DMS79 (cell line): ENCODE measurements around the gene BCAR3.

Source experiments
- DNase-seq: peaks from one replicate; lab custom pipeline; 2025; lab: John Stamatoyannopoulos, UW

The BCAR3 gene

DNA sequence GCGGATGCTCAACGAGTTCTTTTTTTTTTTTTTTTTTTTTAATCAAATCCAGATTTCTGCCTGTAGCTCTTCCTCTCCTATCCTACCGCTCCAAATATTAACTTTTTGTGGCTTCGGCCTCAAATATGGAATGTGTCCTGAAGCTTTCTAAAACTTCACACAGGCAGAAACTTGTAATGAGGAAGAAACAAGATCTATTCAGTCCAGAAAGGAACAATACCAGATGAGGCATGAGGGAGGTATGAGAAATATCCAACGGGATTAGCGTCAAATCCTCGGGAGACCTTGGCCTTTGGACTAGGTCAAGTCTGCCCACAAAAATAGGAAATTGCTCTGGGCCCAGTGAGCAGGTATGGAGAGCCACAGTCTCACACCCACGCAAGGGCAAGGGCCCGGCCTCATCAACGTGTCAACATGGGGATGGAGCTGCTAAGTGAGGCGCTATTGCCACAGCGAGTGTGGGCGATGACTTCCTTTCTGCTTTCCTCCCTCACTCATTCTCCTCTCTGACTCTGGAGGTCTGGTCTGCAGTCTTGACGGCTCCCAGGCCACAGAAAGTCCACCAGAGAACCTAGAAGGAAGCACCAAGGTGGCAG is 66.6 kb downstream of the BCAR3 start:
- no peak for DNase-seq

DNA sequence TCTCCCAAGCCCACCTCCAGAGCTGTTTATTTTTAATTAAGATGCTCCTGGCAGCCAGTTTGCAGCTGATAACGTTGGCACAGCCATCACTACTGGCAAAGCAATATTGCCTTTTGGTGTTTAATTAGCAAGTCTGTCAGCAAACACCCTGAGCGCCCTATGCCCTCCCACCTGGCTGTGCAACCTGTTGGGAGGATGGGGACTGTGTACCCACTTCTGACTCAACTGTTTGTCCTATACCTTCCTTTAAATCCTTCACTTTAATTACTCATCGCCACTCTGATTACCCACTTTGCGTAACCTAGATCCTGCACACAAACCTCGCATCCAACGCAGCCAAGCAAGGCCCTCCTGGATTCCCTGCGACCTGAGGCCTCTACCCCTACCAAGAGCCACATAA is 67.1 kb downstream of the BCAR3 start:
- DNase-seq: no peak

DNA sequence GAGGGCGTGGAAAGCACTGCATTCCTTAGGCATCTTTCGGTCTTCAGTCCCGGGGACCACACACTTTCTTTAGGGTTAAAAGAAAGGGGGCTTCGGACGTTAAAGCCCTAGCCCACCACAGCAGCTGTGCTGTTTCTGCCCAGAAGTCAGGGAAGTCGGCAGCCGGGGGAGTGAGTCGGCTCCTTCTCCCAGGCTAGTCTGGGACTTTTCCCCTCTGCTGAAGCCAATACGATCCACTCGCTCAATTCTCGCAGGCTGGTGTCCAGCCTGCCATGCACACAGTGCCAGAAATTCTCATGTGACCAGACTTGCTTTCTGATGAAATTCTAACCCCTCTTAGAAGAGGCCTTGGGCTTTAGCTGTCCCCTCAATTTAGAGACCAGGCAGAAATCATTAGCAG is 67.7 kb downstream of the BCAR3 start:
- DNase-seq: no peak

DNA sequence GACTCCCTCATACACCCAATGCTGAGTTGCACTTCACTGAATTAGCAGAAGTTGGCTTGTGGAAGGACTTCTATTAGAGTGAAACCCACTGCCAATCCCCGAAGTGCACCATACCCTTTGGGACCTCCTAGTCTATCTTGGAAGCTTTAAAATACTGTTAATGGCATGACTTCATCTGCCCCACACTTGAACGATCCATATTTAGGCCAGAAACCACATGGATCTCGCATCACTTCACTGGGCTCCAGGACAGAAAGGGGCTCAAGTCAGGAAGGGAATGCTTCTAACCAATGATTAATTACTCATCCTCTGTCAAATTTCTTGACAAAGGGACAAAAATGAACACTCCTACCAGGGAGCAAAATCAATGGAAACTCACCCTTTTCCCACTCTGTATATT is 69.1 kb downstream of the BCAR3 start:
- DNase-seq: no peak

DNA sequence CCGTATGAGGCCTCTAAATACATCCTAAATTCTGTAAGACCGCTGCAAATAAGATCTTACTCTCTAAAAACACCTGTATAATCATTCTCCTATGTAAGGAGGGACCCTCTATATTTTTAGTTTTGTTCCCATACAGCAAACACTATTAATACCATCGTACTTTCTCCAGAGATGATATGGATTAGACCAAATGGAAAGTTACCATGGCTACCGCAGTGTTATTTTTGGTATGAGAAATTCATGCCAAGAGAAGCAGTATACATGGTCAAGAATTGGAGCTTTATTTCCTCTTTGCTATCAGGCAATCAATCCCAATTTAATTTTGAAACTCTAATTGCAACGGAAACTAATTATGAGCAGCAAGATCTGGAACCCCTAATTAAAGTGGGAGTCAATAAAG is 70.0 kb downstream of the BCAR3 start:
- no peak for DNase-seq

DNA sequence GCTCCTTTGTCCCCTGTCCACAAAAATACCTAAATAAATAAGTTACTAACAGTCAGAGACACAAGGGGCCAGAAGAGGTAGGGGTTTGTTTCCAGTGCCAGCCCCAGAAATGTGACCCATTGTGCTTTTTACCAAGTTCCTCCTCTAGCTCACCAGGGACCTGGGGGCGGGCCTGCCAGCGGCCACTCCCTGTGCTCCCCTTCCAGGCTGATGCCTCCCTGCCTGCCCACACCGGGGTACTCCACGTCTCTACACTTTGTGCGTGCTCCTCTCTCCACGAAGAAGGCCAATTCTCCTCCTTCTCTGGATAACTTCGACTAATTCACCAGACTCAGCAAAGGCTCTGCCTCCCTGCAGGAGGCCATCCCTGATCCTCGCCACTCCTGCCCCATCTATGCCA is 72.1 kb downstream of the BCAR3 start:
- no peak for DNase-seq

DNA sequence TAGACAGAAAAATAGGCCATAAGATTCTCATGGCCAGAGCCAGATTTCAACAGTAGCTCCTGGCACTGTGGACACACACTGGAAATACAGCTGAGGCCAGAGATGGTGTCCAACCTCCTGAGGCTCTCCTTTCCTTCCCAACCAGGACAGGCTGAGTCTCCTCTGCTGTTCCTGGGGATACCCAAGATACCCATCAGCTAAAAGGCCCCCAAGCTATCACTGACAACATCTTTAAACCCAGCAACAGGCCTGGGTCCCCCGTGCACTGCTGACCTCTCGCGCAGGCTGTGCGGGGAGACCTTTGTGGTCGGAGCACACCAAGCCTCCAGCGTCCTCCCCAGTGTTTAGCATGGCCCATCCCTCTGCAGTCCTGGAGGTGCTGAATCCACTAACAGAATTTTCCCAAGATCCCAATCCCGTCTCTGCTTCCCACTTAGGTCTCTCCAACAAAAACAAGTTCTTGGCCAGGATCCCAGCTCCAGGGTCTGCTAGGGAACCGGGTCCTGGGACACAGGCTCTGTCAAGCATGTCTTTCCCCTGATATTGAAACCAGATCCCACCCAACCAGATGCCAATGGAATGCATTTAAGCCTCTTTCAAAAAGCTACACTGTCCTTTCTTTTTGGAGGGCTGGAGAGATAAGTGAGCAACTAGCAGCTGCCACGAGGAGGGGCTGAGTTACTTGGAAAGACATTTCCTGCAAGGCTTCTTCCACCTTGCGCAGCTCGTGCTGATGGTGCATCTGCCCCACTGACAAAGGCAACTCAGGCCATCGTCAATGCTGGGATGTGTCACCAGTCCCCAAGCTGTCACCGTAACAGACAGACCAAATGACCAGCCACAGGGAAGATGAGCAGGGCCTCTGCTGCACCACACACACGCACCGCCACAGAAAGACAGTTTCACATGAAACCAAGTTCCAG is 73.2 kb downstream of the BCAR3 start:
- no peak for DNase-seq

DNA sequence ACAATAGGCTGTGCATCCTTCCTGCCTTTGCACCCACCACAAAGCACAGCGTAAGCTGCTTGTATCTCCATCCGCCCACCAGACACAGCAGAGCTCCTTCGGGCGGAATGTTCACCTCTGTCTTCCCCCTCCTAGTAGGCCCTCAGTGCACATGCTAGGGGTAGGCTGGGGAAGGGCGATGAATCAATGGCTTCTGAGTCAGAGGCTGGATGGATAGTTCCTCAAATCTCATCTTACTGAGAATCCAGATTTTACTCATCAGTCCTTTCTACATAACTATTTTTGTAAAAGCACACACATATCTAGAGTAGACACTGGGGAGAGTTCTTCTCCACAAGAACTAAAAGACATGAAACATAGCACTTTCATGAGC is 73.8 kb downstream of the BCAR3 start:
- no peak for DNase-seq

DNA sequence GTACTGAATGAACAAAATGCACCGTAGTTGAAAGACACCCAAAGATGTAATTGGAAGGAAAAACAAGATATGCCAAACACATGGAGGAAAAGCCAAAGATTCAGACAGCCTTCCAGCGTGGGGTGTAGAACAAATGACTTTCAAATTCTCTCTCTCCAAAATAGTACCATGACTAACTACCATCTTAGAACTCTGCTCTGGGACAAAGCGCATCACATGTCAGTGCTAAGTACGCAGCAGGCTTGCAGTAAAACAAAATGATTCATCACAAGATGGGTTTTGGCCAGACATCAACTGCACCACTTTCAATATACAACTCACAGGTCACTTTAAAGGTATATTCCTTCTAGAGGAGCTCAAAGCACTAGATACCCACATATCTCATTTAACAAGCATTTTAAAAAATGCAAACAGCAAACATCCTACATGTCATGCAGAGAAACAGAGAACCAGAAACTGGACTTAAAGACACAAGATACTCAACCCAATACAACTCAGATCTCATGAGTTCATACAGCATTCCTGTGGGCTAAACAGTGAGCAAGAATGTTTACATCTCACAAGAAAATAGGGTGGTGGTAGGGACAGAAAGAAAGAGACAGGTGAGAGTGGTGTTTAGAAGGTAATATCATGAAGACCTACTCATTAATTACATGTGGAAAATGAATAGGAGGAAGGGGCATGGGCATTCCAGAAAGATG is 75.7 kb downstream of the BCAR3 start:
- no peak for DNase-seq

DNA sequence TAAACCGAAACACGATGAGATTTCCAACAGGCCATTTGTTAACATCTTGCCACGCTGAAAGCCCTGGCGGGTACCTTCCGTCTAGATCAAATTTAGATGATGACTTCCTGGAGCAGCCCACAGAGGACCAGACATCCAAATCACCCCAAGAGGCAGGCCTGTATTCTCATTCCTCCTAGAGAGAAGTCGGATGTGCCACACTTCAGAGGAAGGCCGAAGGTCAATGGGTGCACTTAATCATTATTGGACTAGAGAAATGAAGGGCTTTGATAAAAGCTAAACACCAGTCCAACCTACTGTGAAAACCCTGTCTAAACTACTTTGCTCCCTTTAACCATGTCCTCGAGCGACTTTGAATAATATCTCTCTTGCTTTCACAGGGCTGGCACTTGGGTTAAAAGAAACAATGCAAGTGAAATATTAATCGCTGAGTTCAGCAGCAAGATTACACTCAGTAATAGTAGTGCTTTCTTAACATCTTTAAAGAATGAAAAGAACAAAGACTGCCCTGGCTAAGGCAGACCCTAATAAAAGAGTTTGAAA is 76.5 kb downstream of the BCAR3 start:
- no peak for DNase-seq

DNA sequence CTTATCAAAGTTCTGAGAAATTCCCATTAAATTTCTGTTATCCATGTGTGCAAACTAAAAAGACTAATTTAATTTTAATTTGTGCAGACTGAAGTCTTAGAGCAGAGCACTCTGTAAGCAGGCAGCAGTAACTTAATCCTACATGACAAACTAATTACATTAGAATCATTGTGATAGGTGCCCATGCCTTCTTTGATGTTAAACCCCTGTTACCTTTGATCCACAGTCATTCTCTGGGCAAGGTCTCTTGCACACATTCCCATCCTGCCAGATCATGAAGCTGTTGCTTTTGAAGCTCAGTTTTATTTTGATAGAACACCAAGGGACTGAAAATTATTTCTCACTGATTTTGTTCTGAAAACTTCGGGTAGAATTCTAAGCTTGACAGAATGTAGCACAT is 77.2 kb downstream of the BCAR3 start:
- no peak for DNase-seq

DNA sequence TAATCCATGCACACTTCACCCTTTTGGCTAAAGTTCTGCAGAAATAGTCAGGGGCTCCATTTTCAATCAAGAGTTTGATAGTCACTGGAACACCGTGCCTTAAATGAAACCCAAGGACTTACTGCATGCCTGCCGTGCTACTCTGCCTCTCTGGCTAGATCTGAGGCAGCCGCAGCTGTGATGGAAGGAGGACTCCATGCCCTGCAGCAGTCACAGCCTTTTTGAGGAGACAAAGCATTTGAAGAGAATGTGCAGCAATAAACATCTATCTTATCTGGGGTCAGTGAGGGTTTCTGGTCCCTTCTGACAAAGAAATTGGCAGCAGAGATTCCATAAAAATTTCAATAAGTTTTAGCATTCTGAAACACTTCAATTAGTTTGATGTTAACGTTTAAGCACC is 78.0 kb downstream of the BCAR3 start:
- no peak for DNase-seq

DNA sequence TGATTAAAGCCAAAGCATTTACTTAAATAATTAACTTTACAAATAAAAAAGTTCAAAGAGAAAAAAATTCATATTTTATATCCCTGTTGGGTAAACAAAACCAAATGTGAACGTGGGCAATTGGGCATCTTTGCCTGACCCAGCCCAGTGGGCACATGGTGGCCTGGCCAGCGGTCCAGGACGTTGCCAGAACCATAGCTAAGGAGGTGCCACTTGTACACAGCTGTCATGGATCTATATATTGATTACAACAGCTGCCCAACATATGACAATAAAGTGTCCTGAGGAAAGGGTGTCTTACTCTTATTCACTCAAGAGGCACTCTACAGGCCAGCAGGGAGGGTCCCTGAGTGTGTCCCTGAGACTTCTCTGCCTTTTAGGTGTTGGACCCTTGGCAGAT is 78.5 kb downstream of the BCAR3 start:
- DNase-seq: no peak

DNA sequence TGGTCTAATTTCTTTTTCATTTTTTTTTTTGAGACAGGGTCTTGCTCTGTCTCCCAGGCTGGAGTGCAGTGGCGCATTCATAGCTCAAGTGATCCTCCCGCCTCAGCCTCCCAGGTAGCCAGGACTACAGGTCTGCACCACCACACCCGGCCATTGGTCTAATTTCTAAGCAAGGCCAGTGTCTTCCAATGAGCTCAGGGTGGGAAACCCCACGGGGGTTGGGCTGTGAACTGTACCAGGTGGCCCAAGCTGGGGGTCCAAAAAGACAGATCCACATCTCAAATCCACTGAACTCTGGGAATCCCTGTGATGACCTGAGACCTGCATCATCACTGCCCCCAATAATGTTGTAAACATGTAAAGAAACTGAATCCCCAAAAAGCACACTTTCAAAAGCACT is 79.5 kb downstream of the BCAR3 start:
- no peak for DNase-seq

DNA sequence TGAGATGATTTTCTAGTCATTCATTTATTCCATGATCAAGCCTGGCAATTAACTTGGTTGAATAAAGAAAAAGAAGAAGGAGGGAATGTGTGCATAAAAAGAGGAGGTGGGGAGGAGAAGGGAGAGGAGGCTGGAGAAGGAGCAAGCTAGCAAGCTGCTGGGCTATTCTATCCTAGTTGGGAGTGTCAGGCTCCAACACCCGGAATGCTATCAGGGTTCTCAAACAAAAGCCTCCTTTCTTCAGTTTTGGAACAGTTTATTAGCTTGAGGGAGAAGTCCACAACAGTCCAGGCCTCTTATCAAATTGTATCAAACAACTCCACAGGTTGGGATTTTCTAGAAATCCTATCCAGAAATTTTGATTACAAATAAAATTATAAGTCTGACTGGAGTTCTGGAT is 80.0 kb downstream of the BCAR3 start:
- DNase-seq: no peak

DNA sequence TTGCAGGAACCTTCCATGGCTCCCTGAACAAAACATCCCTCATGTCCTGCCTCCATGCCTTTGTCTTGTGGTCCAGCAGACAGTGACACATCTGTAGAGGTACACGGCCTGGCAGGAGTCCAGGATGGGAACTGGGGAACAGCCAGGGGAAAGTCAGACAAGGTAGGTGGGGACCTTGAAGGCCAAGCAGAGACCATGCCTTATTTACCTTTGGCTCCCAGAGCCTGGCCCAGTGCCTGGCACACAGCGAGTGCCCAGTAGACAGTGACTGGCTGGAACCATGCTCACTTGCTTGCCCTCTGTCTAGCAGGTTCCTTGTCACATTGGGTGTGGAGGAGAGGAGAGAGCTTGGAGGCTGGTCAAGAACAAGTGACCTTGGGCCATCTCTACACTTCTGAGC is 81.0 kb downstream of the BCAR3 start:
- no peak for DNase-seq

DNA sequence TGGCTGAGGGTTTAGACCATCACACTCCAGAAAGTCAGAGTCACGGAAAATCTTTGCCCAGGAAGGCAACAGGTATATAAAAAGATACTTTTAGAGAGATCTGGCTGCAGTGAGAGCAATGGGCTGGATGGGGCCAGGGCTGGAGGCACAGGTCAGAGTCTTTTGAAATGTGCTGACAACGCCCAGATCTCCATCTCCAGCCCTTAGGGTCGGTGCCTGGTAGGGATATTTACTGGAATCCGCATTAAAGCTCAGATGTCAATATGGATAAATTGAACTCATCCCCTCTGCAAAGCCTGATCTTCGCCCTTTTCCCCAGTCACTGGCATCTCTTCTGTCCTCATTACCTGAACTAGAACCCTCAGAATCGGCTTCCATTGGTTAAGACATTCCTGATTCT is 82.2 kb downstream of the BCAR3 start:
- DNase-seq: no peak

DNA sequence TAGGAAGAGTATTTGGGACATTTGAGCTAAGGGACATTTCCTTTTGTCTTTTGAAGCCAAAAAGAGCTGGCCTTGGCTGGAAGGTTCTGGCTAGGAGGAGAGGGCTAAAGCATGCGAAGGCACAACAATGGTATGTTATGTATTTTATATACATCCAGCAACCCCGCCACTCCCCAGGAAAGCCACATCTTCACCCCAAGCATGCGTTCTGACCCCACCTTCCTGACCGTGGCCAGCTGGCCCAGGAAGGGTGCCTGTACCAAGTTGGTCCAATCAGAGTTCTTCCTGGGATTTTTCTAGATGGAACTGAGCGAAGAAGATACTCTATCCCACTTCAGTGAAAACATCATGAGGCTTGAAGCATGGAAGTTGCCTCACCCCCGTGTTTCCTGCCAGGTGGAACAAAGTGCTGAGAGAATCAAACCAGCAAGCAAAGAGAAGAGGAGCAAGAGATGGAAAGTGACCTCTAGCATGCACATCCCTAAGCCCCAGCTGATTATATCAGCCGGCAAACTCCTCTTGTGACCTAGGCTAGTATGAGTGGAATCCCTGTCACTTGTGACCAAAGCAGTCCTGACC is 82.7 kb downstream of the BCAR3 start:
- DNase-seq: no peak

DNA sequence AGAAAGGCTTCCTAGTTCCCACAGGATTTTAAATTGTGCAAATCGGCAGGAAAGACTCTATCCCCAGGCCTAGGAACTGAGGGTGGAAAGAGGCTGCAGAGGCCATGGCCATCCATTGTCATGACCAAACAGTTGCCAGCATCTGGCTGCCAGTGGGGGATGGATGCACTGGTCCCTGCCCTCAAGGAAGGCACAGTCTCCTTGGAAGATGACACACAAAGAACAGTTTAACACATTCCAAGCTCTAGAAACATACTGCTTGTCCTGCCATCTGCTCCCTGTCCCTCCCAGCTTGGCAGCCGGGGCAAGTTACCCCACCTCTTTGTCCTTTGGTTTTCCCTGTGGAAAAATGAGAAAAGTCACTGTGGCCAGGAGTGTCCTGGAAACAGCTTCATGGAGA is 83.2 kb downstream of the BCAR3 start:
- no peak for DNase-seq

DNA sequence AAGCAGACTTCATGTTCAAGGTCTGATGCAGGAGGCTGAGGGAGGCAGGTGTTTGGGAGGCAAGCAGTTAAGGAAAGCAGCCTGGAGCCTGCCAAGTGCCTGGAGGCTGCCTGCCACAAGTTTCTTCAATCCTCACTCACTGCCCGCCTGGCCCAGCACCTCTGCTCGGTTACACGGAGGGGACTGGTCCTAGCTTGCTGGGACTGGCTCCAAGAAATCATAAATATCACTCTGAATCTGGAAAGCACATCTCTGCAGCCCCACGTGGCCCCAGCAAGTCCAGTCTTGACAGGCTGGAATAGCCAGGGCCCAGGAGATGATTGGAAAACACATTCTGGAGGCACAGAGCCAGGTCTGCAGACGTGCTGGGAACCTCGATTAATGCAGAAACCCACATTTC is 83.9 kb downstream of the BCAR3 start:
- DNase-seq: peak; percentile 73

DNA sequence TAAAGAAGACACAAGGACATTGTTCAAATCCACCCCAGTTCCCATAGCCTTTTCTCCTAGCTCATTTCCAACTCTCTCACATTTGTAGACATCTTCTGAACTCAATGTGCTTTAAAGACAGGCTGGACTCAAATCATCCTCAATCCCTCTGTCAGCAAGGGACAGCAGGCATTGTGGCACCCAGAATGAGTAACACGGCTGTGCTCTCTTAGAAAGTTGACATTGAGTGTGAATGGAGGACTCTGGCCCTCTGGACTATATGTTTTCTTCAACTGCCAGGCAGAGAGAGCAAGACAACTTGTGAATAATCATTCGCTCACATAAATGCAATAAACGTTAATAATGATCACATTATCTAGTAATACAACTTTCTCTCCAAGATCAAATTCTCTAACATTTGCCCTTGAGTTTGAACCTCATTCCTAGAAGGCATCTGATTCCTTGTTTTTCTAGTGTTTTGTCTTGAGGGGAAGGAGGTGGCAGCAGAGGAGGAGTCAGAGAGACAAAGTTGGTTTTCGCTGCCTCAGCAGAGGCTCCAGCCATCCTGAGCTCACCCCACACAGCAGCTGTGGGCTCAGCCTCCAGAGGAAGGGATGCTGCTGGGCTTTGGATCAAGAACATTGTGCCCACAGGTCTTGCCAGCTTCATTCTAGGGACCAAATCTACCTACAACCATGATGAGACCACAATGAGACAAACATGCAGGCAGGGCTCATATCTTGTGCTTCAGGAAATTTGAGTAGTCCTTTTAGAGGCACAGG is 85.1 kb downstream of the BCAR3 start:
- DNase-seq: no peak

DNA sequence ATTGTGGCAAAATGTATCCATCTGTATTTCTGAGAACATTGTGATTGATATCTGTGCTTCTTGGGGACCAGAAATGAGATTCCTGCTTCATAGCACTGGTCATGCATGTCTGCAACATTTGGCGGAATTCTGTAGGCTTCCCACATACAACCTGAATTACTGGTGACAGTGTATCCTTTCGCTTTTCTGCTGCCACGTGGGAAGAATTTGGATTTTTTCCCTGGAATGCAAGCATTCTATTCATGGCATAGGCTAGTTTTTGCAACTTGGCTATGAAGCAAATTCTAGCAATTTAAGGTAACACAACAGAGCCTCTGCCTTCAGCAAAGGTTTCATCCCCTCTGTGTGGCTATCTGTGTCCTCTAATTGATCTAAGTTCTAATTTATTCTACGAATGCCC is 85.9 kb downstream of the BCAR3 start:
- no peak for DNase-seq
